Measurements from ENCODE around the gene CELSR1. TPM values are rescaled to one million over a fixed set of nuclear protein-coding genes. Genes with fewer than 3 reads are reported as not detected.

Gene CELSR1
- total RNA-seq, 1 experiment from 2014 or later = 14.2 TPM

DNA sequence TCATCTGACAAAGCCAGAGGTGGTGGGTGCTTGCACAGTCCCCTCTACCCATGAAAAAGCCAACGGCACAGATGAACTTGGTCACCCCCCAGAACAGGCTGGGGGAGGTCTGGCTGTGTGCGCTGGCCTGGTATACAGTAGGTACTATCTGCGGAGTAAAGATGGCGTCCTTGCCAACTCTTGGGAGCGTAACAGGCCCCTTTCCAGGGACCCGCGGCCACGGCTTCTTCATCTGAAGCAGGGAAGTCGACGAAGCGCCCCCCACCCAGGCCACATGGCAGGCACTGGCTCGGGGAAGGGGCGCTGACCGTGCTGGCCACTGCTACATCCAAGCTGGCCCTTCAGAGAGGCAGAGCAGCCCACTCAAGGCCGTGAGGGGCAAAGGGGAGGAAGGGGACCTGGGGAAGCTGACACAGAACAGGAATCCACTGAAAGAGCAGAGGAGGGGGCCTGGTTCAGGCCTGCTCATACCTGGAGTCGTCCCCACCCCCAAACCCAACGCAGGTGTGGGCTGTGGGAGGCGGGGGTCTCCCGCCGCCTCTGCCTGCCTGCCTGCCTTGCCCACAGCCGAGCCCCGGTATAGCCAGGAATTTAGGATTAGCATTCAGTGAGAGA, 75.7 kb downstream of the CELSR1 start:
- Histone ChIP-seq H3K4me3 (ENCODE audit: low read length) (no peak overlapping the region), H3K79me2 (ENCODE audit: low read length) (no peaks in the 10 kb centered on the region), H2AFZ (ENCODE audit: low read length) (no peak overlapping the region), H3K27me3 (ENCODE audit: low read length) (no peaks in the 10 kb centered on the region), H4K20me1 (ENCODE audit: low read length) (no peaks in the 10 kb centered on the region), H3K9me2 (replicated peaks; ENCODE audit: low read length) (no peaks in the 10 kb centered on the region), H3K9ac (ENCODE audit: low read length) (no peak overlapping the region), H3K4me1 (ENCODE audit: insufficient read depth, low read length) (peaks cover 12% of the 10 kb centered on the region; the same call in 1 of the 2 replicates), H3K9me3 (ENCODE audit: low read length) (no peaks in the 10 kb centered on the region), H3K36me3 (ENCODE audit: low read depth, low read length) (no peaks in the 10 kb centered on the region), H3K27ac (ENCODE audit: low read length) (no peak overlapping the region), H3F3A (ENCODE audit: low read length, unreplicated experiment) (no peaks in the 10 kb centered on the region), H3K4me2 (ENCODE audit: low read length) (no peak overlapping the region)
- CTCF ChIA-PET = interaction anchor here (0.6 kb wide), 1 partner anchor 106 kb away, joined by 6 read pairs; no protein-coding TSS in a partner anchor
- ATAC-seq = no peak
- POLR2A ChIA-PET (ENCODE audit: unreplicated experiment) = no interaction called here
- no peak for DNase-seq
- intact Hi-C loops (cut with micrococcal nuclease) = no loop called here
- BruUV-seq (replicated peaks) = no TSS peak
- no peak for TF ChIP-seq CTCF (conservative IDR thresholded peaks at IDR 0.05; ENCODE audit: low read depth, low read length)
- TF ChIP-seq EZH2 (IDR thresholded peaks at IDR 0.05; ENCODE audit: low read length, unreplicated experiment) = no peak
- TF ChIP-seq EZH2phosphoT487 (IDR thresholded peaks at IDR 0.05; ENCODE audit: borderline replicate concordance, low read length) = no peak

- ChIA-PET CTCF (no interaction called here), POLR2A (ENCODE audit: unreplicated experiment) (no interaction called here)
- BruUV-seq (replicated peaks) = no TSS peak
- intact Hi-C loops (cut with micrococcal nuclease) = no loop called here
- Histone ChIP-seq H3K36me3 (ENCODE audit: low read depth, low read length) (no peaks in the 10 kb centered on the region), H3K4me1 (ENCODE audit: insufficient read depth, low read length) (peaks cover 12% of the 10 kb centered on the region; the same call in 1 of the 2 replicates), H3K9me2 (replicated peaks; ENCODE audit: low read length) (no peaks in the 10 kb centered on the region), H2AFZ (ENCODE audit: low read length) (no peak overlapping the region), H3K27me3 (ENCODE audit: low read length) (no peaks in the 10 kb centered on the region), H3K4me3 (ENCODE audit: low read length) (no peak overlapping the region), H3K9me3 (ENCODE audit: low read length) (no peaks in the 10 kb centered on the region), H3K27ac (ENCODE audit: low read length) (no peak overlapping the region), H4K20me1 (ENCODE audit: low read length) (no peaks in the 10 kb centered on the region), H3K4me2 (ENCODE audit: low read length) (no peak overlapping the region), H3K79me2 (ENCODE audit: low read length) (no peaks in the 10 kb centered on the region), H3F3A (ENCODE audit: low read length, unreplicated experiment) (no peaks in the 10 kb centered on the region), H3K9ac (ENCODE audit: low read length) (no peak overlapping the region)
- TF ChIP-seq EZH2 (IDR thresholded peaks at IDR 0.05; ENCODE audit: low read length, unreplicated experiment) = no peak
- TF ChIP-seq CTCF (conservative IDR thresholded peaks at IDR 0.05; ENCODE audit: low read depth, low read length) = no peak
- no peak for TF ChIP-seq EZH2phosphoT487 (IDR thresholded peaks at IDR 0.05; ENCODE audit: borderline replicate concordance, low read length)
- no peak for ATAC-seq
- no peak for DNase-seq
Measured at GRCh38 chr22:46460857-46461256, 76.6 kb downstream of the CELSR1 start.

DNA sequence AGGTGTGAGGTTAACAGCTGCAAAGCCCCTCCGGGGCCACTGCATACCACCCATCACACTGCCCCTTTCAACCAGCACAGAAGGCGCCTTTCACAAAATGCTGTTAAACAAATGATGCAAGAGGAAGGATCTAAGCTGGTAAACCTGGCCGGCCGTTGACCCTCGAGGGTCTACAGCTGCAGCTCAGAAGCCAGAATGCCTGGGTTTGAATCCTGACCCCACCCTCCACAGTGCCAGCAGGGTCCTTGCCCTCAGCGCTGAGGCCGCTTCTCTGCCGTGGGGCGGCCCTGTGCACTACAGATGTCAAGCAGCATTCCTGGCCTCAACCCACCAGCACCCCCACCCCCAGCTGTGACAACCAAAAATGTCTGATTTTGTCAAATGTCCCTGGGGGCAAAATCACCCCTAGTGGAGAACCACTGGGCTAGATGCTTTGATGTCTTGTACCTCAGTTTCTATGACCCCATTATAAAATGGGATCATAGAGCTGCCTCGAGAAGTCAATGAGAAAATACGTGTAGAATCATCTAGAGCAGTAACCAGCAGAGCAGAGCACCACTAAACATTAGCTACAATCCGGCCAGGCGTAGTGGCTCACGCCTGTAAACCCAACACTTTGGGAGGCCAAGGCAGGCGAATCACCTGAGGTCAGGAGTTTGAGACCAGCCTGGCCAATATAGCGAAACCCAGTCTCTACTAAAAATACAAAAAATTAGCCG, 77.9 kb downstream of the CELSR1 start:
- Histone ChIP-seq H3K79me2 (ENCODE audit: low read length) (no peaks in the 10 kb centered on the region), H3K4me1 (ENCODE audit: insufficient read depth, low read length) (peaks cover 24% of the 10 kb centered on the region), H2AFZ (ENCODE audit: low read length) (no peak overlapping the region), H3F3A (ENCODE audit: low read length, unreplicated experiment) (no peaks in the 10 kb centered on the region), H3K36me3 (ENCODE audit: low read depth, low read length) (no peaks in the 10 kb centered on the region), H3K4me3 (ENCODE audit: low read length) (no peak overlapping the region), H3K27me3 (ENCODE audit: low read length) (no peaks in the 10 kb centered on the region), H3K4me2 (ENCODE audit: low read length) (no peak overlapping the region), H4K20me1 (ENCODE audit: low read length) (no peaks in the 10 kb centered on the region), H3K9me2 (replicated peaks; ENCODE audit: low read length) (no peaks in the 10 kb centered on the region), H3K27ac (ENCODE audit: low read length) (no peak overlapping the region), H3K9ac (ENCODE audit: low read length) (no peak overlapping the region), H3K9me3 (ENCODE audit: low read length) (no peaks in the 10 kb centered on the region)
- TF ChIP-seq CTCF (conservative IDR thresholded peaks at IDR 0.05; ENCODE audit: low read depth, low read length) (no peak), EZH2phosphoT487 (IDR thresholded peaks at IDR 0.05; ENCODE audit: borderline replicate concordance, low read length) (no peak), EZH2 (IDR thresholded peaks at IDR 0.05; ENCODE audit: low read length, unreplicated experiment) (no peak)
- no peak for ATAC-seq
- intact Hi-C loops (cut with micrococcal nuclease) = no loop called here
- no peak for DNase-seq
- ChIA-PET POLR2A (ENCODE audit: unreplicated experiment) (interaction anchor here (0.7 kb wide), 1 partner anchor 116 kb away, joined by 4 read pairs; no protein-coding TSS in a partner anchor), CTCF (no interaction called here)
- BruUV-seq (replicated peaks) = no TSS peak

Measured in PC-3 (cell line).